GM23248 (cell line): Measurements from ENCODE around the gene FNDC3B.

ENCODE experiments used
- EZH2 ChIP-seq: fragments of 200-600 bp; sonication (generic); IDR thresholded peaks from 2 replicates; pipeline ENCODE4 v1.6.1; 2018; ENCODE audit warnings: antibody characterized with exemption, mild to moderate bottlenecking; ENCODE audit not compliant: insufficient read depth, poor library complexity, severe bottlenecking
- EZH2phosphoT487 ChIP-seq: fragments of 200-600 bp; sonication (generic); IDR thresholded peaks from 2 replicates; pipeline ENCODE4 v1.6.1; 2018; ENCODE audit warnings: antibody characterized with exemption, moderate library complexity, mild to moderate bottlenecking, low read depth; ENCODE audit not compliant: insufficient read depth

DNA sequence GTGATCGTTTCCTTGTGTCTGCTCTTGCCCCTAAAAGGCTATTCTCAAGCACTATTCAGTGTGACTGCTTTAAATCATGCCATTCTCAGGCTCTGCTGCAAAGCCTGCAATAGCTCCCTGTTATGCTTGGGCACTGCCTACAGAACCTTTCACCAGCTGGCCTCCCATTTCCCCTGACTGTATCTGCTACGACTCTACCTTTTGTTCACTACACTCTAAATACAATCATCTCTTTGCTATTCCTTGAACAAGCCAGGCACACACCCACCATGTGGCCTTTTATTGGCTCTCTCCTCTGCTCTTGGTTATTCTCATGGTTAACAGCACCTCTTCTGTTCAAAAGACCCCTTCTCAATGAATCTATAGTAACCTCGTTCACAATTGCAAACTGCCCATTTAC is 29.6 kb upstream of the FNDC3B start:
- TF ChIP-seq EZH2 (no peak), EZH2phosphoT487 (no peak)
